ENCODE data around the gene PELI2.

DNA sequence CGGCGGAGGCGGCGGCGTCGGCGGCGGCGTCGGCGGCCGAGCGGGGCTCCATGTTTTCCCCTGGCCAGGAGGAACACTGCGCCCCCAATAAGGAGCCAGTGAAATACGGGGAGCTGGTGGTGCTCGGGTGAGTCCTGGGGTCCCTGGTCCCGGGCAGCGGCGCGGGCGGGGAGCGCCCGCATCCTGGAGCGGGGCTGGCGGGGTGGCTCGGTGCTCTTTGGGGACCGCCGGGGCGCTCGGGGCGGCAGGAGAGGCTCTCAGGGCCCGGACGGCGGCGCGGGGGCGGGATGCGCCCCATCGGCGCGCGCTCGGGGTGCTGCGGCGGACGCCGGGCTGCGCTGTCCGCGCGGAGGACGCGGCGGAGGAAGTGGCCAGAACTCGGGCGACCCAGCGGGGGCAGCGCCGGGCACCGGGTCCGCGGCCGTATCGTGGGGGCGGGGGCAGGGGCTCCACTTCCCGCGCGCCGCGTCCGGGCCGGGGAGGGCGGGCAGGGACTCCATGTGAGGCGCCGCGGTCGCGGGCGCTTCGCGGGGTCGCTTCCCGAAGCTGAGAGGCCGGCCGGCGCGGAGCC, 485 bp downstream of the PELI2 start:
- TF ChIP-seq POLR2A (IDR thresholded peaks at IDR 0.05; ENCODE audit: low read depth, low read length) (no peak), POLR2AphosphoS5 (IDR thresholded peaks at IDR 0.05; ENCODE audit: low read depth, low read length) (no peak)
